Stimulated activated CD4-positive, alpha-beta T cell treated with anti-CD3 and anti-CD28 coated beads, Interleukin-2, amount 100 ng/mL, for 24 hours (primary cell): Measurements from ENCODE around the gene LRRK1.

ENCODE experiments used
- DNase-seq, 2 donors: peaks; one replicate each; pipeline ENCODE4 v3.0.0-alpha.2; 2020

The LRRK1 gene

GRCh38 chr15:101116681-101116976 is 197.5 kb downstream of the LRRK1 start:
- DNase-seq = no peak

GRCh38 chr15:101118116-101118515 is 199.0 kb downstream of the LRRK1 start:
- no peak for DNase-seq

GRCh38 chr15:101118615-101119014 is 199.5 kb downstream of the LRRK1 start:
- DNase-seq = no peak

GRCh38 chr15:101119181-101119580 is 200.0 kb downstream of the LRRK1 start:
- no peak for DNase-seq
